SK-N-SH treated with all-trans-retinoic acid at 6 μM for 48 hours (cell line): ENCODE measurements around the gene POLR2E.
"Not testable (repeated sequence)": the region's sequence is repeated elsewhere in the genome, so short reads cannot be mapped to it uniquely, and the experiment has no call there.

Source experiments
- CREB5 ChIP-seq: fragments of 250-450 bp; sonication (Bioruptor Pico); IDR thresholded peaks from 2 replicates; pipeline ENCODE4 v1.5.1; 2020; ENCODE audit warnings: low read depth, mild to moderate bottlenecking, moderate library complexity
- PATZ1 ChIP-seq: fragments of 250-450 bp; sonication (Bioruptor Pico); IDR thresholded peaks from 2 replicates; pipeline ENCODE4 v1.8.0; 2020; ENCODE audit warnings: mild to moderate bottlenecking, moderate library complexity, borderline replicate concordance
- TOX ChIP-seq: fragments of 250-450 bp; sonication (Bioruptor Pico); IDR thresholded peaks from 2 replicates; pipeline ENCODE4 v1.8.0; 2021; ENCODE audit warnings: mild to moderate bottlenecking, moderate library complexity, borderline replicate concordance
- ZFP3 ChIP-seq: fragments of 250-450 bp; sonication (Bioruptor Pico); IDR thresholded peaks from 2 replicates; pipeline ENCODE4 v1.5.0; 2020; ENCODE audit warnings: mild to moderate bottlenecking, moderate library complexity
- ZFP30 ChIP-seq: fragments of 450-650 bp; formaldehyde crosslinking; IDR thresholded peaks from 2 replicates; pipeline ENCODE4 v1.5.0; 2022; ENCODE audit warnings: mild to moderate bottlenecking, moderate library complexity

- TF ChIP-seq PATZ1, CREB5, ZFP3, TOX, ZFP30 (CRISPR knock-in tag): not testable (repeated sequence)
These were observed 19.6 kb upstream of the POLR2E start for GRCh38 chr19:1114728-1115127.
